Endodermal cell (in vitro differentiated cells): ENCODE data around the gene TMEM255B. TPM values are rescaled to one million over a fixed set of nuclear protein-coding genes. Genes with fewer than 3 reads are reported as not detected.

Experiments used
- DNase-seq: peaks from one replicate; pipeline ENCODE4 v3.0.0-alpha.2; 2017
- H3K27ac ChIP-seq: 2 replicates; pipeline ENCODE4 v1.5.1; 2013; ENCODE audit warnings: mild to moderate bottlenecking, low read depth, low read length, moderate library complexity
- H3K27me3 ChIP-seq: 2 replicates; pipeline ENCODE4 v1.6.1; 2013; ENCODE audit warnings: mild to moderate bottlenecking, low read length, moderate library complexity; ENCODE audit not compliant: insufficient read depth, control insufficient read depth, poor library complexity, severe bottlenecking
- H3K36me3 ChIP-seq: 2 replicates; pipeline ENCODE4 v1.7.0; 2013; ENCODE audit warnings: mild to moderate bottlenecking, low read length, moderate library complexity; ENCODE audit not compliant: control insufficient read depth, insufficient read depth
- H3K4me1 ChIP-seq: one replicate; pipeline ENCODE4 v1.7.0; 2013; ENCODE audit warnings: low read length; ENCODE audit not compliant: control insufficient read depth, insufficient read depth
- H3K4me3 ChIP-seq: 2 replicates; pipeline ENCODE4 v1.5.1; 2013; ENCODE audit warnings: mild to moderate bottlenecking, low read length, moderate library complexity
- H3K9ac ChIP-seq: 2 replicates; pipeline ENCODE4 v1.6.1; 2013; ENCODE audit warnings: mild to moderate bottlenecking, low read length, moderate library complexity; ENCODE audit not compliant: poor library complexity, severe bottlenecking; ENCODE audit errors: extremely low read depth
- H3K9me3 ChIP-seq: 2 replicates; pipeline ENCODE4 v1.6.1; 2013; ENCODE audit warnings: mild to moderate bottlenecking, low read length, moderate library complexity; ENCODE audit not compliant: control insufficient read depth
- H3K27ac Mint-ChIP-seq: 2 replicates; pipeline ENCODE4 v1.8.0; 2020; ENCODE audit warnings: mixed read lengths
- H3K27me3 Mint-ChIP-seq: 2 replicates; pipeline ENCODE4 v1.8.0; 2021; ENCODE audit warnings: mild to moderate bottlenecking, mixed read lengths; ENCODE audit not compliant: insufficient read depth
- H3K36me3 Mint-ChIP-seq: 2 replicates; pipeline ENCODE4 v1.8.0; 2020; ENCODE audit warnings: low read depth, mixed read lengths
- H3K4me1 Mint-ChIP-seq: 2 replicates; pipeline ENCODE4 v1.8.0; 2020; ENCODE audit warnings: mixed read lengths
- H3K4me3 Mint-ChIP-seq: 2 replicates; pipeline ENCODE4 v1.8.0; 2020; ENCODE audit warnings: mild to moderate bottlenecking, moderate library complexity, mixed read lengths
- H3K9me3 Mint-ChIP-seq: 2 replicates; pipeline ENCODE4 v1.8.0; 2020; ENCODE audit warnings: mild to moderate bottlenecking, mixed read lengths
- WGBS, 2 experiments: methylation state at CpG; one replicate each; pipeline versions ENCODE4 v1.1.5 to v1.1.7; 2013; ENCODE audit warnings: missing lambda C conversion rate in 2 of 2, mixed read lengths in 1 of 2; ENCODE audit not compliant: insufficient coverage in 1 of 2, insufficient read length in 1 of 2; 5-methylcytosine and 5-hydroxymethylcytosine counted together
- total RNA-seq, 2 donors: library from RNA; stranded (reverse); fragmentation: NEBNext Ultra II Directional in 1 of 2; extraction: Animal tissue kit (Norgen Biotek cat#: 25700) in 1 of 2; gene quantifications; 2 replicates in 1 of 2; 3 replicates in 1 of 2; pipeline ENCODE4 v1.2.1, GENCODE V29; 2021
- TF ChIP-seq, protein P1 (sequence below): fragments of 200-600 bp; sonication (generic); conservative IDR thresholded peaks from 2 replicates; pipeline ENCODE4 v1.5.0; 2021; ENCODE audit warnings: antibody characterized with exemption, mild to moderate bottlenecking

The TMEM255B gene
- total RNA-seq, 2 donors from 2014 or later = 0.55 to 2.1 TPM

DNA sequence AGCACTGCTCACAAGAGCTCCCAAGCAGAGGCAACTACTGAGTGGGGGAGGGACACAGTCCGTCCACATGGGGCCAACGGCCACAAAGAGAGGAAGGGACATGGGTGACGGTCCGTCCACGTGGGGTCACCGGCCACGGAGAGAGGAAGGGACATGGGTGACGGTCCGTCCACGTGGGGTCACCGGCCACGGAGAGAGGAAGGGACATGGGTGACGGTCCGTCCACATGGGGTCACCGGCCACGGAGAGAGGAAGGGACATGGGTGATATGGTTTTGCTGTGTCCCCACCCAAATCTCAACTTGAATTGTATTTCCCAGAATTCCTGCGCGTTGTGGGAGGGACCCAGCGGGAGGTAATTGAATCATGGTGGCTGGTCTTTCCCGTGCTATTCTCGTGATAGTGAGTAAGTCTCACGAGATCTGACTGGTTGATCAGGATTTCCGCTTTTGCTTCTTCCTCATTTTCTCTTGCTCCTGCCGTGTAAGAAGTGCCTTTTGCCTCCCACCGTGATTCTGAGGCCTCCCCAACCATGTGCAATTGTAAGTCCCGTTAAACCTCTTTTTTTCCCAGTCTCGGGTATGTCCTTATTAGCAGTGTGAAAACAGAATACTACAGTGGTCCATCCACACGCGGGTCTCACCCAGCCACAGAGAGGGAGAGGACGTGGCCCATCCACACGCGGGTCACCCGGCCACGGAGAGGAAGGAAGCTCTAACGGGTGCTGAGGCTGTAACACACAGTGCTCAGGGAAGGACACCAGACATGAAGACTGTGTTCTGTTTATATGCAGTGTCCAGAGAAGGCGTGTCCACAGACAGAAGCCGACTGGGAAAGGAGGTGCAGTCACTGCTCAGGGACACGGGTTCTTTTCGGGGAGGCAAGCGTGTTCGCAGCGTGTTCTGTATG, 56.4 kb downstream of the TMEM255B start:
- no peaks in the 10 kb centered on the region for H3K4me1 ChIP-seq
- H3K27me3 ChIP-seq = no peaks in the 10 kb centered on the region
- TF ChIP-seq, protein P1, sequence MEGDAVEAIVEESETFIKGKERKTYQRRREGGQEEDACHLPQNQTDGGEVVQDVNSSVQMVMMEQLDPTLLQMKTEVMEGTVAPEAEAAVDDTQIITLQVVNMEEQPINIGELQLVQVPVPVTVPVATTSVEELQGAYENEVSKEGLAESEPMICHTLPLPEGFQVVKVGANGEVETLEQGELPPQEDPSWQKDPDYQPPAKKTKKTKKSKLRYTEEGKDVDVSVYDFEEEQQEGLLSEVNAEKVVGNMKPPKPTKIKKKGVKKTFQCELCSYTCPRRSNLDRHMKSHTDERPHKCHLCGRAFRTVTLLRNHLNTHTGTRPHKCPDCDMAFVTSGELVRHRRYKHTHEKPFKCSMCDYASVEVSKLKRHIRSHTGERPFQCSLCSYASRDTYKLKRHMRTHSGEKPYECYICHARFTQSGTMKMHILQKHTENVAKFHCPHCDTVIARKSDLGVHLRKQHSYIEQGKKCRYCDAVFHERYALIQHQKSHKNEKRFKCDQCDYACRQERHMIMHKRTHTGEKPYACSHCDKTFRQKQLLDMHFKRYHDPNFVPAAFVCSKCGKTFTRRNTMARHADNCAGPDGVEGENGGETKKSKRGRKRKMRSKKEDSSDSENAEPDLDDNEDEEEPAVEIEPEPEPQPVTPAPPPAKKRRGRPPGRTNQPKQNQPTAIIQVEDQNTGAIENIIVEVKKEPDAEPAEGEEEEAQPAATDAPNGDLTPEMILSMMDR = no peak
- H3K9me3 ChIP-seq = no peaks in the 10 kb centered on the region
- Mint-ChIP-seq H3K4me3 (no peak overlapping the region), H3K27me3 (no peaks in the 10 kb centered on the region), H3K27ac (no peak overlapping the region), H3K9me3 (no peaks in the 10 kb centered on the region), H3K36me3 (no peaks in the 10 kb centered on the region), H3K4me1 (no peaks in the 10 kb centered on the region)
- DNase-seq = no peak
- H3K9ac ChIP-seq = no peak overlapping the region
- 92 to 93% methylated on average over 28 to 42 of the region's 42 CpGs for WGBS, 2 experiments
- H3K27ac ChIP-seq = no peak overlapping the region
- no peak overlapping the region for H3K4me3 ChIP-seq
- no peaks in the 10 kb centered on the region for H3K36me3 ChIP-seq

DNA sequence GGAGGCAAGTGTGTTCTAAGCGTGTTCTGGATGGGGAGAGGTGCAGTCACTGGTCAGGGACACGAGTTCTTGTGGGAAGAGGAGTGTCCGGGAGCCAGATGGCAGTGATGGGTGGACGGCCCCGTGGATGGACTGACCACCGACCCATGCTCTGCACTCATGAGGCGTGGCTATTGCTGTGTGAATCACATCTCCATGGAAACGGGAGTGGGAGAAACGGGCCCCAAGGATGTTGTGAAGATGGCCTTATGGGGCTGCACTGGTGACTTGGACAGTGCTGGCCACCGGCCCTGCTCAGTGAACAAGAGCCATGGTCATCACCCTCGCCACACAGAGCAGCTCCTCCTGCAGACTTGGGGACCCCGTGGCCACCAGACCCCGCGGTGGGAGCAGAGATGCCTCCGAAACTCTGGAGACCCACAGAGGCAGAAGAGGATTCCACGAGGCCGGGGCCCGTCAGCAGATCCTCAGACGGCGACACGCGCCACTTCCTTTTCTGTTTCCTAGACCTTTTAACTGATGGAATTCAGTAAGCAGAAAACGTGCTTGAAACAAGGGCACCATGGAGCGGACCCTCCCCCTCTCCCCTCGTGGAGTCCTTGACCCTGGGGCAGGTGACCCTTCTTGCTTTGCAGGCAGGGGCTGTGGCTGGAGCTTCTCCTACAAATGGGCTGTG, 57.4 kb downstream of the TMEM255B start:
- H3K4me1 Mint-ChIP-seq = no peaks in the 10 kb centered on the region
- Histone ChIP-seq H3K36me3 (no peaks in the 10 kb centered on the region), H3K4me3 (no peak overlapping the region), H3K9ac (no peak overlapping the region), H3K27ac (no peak overlapping the region), H3K27me3 (no peaks in the 10 kb centered on the region), H3K4me1 (no peaks in the 10 kb centered on the region), H3K9me3 (no peaks in the 10 kb centered on the region)
- no peak for DNase-seq
- no peaks in the 10 kb centered on the region for H3K27me3 Mint-ChIP-seq
- H3K27ac Mint-ChIP-seq = peak overlapping the region; percentile 44
- H3K9me3 Mint-ChIP-seq = no peaks in the 10 kb centered on the region
- WGBS, 2 experiments = 84 to 86% methylated on average over 24 to 25 of the region's 25 CpGs
- H3K36me3 Mint-ChIP-seq = no peaks in the 10 kb centered on the region
- no peak overlapping the region for H3K4me3 Mint-ChIP-seq
- TF ChIP-seq, protein P1 = no peak

DNA sequence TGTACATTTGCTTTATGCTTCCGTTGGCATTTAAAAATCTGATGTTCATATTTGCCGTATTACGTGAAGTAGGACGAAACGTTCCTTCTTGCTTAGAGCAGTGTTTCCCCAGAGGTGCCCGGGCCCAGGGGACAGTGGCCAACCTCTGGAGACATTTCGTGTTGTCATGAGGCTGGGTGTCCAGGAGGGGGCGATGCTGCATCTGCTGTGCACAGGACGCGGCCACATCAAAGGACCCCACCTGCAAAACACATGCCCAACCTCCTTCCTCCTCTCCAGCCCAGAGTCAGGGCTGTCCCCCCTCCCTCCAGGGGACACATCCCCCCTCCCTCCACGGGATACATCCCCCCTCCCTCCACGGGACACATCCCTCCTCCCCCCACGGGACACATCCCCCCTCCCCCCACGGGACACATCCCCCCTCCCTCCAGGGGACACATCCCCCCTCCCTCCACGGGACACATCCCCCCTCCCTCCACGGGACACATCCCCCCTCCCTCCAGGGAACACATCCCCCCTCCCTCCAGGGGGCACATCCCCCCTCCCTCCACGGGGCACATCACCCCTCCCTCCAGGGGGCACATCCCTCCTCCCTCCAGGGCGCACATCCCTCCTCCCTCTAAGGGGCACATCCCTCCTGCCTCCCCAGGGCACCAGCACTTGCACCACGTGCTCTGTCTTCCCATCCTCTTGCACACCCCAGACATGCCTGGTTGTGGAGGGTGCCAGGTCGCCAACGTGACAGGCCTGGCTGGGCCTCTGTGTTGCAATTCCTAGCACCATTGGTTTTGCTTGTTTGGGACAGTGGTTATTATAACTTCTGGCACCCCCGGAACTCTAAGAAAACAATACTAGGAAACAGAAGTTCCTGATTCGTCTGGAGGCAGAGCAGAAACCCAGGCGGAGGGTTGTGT, 58.2 kb downstream of the TMEM255B start:
- no peaks in the 10 kb centered on the region for H3K4me1 ChIP-seq
- no peaks in the 10 kb centered on the region for H3K27me3 ChIP-seq
- TF ChIP-seq, protein P1 = peak; percentile 90
- no peaks in the 10 kb centered on the region for H3K9me3 Mint-ChIP-seq
- 66 to 77% methylated on average over 10 to 18 of the region's 24 CpGs for WGBS, 2 experiments
- no peaks in the 10 kb centered on the region for H3K9me3 ChIP-seq
- H3K36me3 ChIP-seq = no peaks in the 10 kb centered on the region
- no peak overlapping the region for H3K27ac Mint-ChIP-seq
- no peaks in the 10 kb centered on the region for H3K27me3 Mint-ChIP-seq
- H3K4me1 Mint-ChIP-seq = no peaks in the 10 kb centered on the region
- H3K36me3 Mint-ChIP-seq = no peaks in the 10 kb centered on the region
- H3K4me3 ChIP-seq = no peak overlapping the region
- peak; percentile 95 for DNase-seq
- no peak overlapping the region for H3K4me3 Mint-ChIP-seq
- H3K27ac ChIP-seq = no peak overlapping the region
- no peak overlapping the region for H3K9ac ChIP-seq
